Activated effector memory CD4-positive, alpha-beta T cell treated with anti-CD3 and anti-CD28 coated beads, Interleukin-2, amount 50 U/mL, for 16 hours (primary cell): ENCODE data around the gene WNT9A.

Source experiments
- DNase-seq: peaks from one replicate; pipeline ENCODE4 v3.0.0-alpha.2; 2020

WNT9A gene

DNA sequence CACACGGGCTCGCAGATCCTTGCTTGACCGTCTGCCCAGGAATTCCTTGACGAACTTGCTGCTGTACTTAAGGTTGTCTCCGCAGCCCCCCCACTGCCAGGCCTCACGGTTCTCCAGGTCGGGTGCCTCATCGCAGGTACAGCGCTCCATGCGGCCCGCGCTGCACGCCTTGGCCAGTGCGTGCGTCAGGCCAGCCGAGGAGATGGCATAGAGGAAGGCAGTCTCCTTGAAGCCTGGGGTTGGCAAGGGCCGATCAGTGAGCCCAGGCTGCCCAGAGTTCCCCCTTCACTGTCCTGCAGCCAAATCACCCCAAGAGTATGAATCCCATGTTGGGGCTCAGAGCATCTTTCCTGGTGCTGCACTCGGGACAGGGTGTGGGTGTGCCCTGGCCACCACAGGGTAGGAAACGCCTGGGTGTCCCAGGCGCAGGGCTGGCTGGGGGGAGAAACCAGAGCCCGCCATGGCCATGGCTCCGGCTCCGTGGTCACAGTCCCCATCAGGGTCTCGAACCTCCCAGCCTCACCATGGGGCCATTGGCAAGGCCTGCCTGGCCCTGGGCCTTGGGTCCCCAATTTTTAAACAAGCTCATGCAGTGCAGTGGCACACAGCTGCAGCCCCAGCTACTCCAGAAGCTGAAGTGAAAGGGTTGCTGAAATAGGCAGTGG, 23.4 kb downstream of the WNT9A start:
- DNase-seq = no peak

DNA sequence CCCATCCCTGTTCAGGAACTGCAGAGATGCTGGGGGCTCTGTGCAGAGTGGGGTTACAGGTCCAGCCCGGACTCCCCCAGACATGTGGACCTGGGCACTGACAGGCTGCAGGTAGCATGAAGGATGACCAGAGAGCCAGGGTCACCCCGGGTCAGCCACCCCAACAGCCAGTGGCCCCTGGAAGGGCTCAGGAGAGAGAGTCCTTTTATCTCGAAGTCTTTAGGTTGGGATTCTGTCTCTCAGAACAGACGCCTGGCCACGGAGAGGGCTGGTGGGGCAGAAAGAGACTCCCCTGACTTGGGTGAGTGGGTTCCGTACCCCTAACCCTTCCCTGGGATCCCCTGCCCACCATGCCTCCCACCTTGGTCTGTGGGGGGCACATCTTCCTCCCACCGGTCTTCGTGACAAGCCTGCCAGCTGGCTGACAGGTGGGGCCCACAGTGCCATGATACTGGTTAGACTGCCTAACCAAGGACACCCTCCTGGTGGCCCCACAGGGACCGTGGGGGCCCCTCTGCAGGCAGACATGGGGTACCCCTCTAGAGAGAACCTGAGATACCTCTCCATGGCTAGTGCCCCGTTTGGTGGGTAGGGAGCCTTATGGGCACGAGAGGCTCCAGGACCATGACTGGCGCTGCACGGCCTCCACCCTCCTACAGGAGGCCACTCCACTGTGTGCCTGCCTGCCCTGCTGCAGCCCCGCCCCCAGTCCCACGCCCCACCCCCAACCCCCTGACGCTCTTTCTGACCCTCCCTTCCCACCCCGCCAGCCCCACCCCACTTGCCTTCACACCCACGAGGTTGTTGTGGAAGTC, 24.2 kb downstream of the WNT9A start:
- no peak for DNase-seq

DNA sequence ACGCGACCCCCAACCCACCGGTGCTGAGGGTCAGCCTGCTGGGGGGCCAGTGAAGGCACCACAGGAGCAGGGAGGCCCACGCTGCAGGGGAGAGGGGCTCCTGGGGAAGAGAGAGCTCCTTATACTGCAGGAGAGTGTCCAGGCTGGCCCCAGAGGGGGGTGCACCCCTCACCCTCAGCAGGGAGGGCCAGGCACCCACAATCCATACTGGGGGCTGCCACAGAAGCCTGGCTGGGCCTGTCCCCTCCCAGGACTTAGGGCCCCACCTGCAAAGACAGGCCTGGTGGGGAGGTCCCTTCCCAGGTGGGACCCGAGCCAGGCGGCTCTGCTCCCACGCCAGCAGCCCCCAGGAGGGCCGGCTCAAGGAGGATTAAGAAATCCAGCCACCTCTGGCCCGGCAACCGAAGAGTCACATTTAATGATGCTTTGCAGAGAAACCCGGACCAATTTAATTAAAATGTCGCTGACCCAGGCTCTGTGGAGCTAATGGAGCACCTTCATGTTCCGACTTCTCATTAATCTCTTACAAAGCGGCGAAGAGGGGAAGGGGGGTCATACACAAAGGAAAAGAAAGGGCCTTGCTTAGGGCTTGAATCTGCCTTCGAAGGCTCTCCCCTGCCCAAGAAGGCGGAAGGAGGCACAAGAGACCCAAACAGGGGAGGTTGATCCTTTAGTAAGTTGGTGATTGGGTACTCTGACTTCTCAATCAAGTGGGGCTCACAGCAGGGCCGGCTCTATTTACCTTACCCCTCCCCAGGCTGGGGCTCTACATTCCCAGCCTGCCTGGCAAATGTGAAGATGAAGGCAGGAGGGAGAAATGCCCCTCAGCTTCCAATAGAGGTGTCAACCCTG, 25.0 kb downstream of the WNT9A start:
- no peak for DNase-seq

DNA sequence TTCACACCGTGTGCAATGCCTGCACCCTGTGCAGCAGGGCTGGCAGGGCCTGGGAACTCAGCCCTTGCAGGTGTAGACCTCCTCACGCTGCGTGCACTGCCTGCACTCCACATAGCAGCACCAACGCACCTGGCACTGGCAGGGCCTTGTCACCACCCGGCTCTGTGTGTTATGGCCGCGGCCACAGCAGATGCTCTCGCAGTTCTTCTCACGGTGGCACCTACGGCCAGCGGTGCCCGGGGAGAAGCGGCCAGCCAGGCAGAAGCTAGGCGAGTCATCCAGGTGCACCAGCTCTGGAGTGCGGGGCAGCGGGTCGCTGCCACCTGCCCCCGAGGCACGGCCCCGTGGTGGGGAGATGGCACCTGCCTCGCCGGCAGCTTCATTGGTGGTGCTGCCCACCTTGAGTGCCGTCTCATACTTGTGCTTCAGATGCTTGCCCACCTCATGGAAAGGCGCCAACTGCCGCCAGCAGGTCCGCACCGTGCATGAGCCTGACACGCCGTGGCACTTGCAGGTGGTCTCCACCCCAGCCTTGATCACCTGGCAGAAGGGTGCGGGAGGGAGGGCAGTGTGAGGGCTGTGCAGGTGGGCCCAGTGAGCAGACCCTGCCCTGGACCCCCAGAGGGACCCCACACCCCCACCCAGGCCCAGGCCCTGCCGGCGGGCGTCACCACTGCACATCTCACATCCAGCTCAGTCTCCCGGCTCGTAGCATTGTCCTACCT, 26.1 kb downstream of the WNT9A start:
- DNase-seq = no peak

DNA sequence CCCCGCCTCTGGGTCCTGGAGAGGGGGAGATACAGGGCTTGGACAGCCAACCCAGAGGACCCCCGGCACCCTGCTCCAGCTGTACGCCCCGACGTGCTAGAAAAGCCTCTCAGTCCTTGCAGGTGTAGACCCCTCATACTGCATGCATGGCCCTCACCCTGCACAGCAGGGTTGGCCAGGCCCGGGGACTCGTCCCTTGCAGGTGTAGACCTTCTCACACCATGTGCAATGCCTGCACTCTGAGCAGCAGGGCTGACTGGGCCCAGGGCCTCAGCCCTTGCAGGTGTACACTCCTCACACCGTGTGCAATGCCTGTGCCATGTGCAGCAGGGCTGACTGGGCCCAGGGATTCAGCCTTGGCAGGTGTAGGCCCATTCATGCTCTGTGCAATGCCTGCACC, 26.8 kb downstream of the WNT9A start:
- DNase-seq = no peak

DNA sequence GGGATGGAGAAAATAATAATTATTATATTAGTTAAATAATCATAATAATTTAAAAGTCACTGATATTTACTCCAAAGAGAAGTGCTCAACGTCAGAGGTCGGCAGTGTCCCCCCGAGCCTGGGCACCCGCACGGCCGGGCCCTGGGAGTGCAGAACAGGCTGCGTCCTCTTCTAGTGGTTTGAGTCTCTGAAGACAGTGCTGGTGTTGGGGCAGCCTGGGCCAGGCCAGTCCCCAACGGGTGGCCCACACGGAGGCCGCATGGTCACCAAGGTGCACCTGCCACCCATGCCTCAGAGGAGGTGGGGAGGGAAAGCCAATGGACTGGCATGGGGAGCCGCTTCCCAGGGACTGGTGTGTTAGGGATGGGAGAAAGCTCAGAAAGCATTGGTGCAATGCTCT, 27.3 kb downstream of the WNT9A start:
- no peak for DNase-seq

DNA sequence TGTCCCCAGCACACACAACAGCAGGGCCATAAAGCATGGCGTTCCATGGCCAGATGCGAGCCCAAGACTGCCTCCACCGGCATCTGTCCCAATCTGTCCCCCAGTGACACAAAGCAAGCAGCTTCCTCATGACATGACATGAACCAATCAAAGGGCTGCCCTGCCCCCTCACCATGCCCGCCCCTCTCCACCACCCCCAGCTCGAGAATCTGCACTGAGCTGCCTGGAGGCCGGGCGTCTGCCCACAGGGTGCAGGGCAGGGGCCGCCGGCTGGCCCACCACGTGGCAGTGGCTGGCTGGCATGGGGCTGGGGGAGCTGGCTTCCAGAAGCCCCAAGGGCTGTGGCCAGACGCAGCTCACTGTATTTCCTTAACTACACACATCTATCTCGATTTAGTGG, 27.8 kb downstream of the WNT9A start:
- DNase-seq = no peak

DNA sequence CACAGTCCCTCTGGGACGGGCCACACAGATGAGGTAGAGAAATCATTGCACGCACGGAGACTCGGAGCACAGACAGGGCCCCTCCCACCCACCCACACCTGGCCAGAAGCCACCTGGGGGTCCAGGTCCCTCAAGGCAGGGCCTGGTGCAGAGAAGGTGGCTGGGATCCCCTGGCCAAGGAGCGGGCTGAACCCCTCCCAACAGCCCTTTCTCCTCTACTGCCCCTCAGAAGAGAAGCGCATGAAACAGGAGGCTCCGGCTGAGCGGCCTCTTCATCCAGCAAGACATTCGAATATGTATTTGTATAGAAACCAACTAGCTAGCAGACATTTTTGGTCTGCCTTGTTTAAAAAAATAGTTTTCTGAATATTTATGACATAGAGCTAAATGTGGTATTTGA, 29.0 kb downstream of the WNT9A start:
- DNase-seq = no peak

DNA sequence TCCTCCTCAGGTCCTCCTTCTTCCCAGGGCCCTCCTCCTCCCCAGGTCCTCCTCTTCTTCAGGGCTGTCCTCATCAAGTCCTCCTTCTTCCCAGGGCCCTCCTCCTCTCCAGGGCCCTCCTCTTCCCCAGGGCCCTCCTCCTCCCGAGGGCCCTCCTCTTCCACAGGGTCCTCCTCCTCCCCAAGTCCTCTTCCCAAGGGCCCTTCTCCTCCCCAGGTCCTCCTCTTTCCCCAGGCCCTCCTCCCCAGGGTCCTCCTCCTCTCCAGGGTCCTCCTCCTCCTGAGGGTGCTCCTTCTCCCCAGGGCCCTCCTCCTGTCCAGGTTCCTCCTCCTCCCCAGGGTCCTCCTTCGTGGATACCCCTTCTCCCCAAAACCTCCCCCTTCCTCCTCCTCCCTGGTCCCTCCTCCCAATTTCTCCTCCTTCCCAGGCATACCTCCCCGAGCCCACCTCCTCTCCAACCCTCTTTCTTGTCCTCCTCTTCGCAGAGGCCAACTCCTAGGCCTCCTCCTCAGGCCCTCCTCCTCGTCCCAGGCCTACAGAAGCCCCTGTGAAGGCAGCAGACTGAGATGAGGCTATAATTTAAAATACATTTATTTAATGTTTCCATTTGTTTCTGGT, 29.5 kb downstream of the WNT9A start:
- no peak for DNase-seq

DNA sequence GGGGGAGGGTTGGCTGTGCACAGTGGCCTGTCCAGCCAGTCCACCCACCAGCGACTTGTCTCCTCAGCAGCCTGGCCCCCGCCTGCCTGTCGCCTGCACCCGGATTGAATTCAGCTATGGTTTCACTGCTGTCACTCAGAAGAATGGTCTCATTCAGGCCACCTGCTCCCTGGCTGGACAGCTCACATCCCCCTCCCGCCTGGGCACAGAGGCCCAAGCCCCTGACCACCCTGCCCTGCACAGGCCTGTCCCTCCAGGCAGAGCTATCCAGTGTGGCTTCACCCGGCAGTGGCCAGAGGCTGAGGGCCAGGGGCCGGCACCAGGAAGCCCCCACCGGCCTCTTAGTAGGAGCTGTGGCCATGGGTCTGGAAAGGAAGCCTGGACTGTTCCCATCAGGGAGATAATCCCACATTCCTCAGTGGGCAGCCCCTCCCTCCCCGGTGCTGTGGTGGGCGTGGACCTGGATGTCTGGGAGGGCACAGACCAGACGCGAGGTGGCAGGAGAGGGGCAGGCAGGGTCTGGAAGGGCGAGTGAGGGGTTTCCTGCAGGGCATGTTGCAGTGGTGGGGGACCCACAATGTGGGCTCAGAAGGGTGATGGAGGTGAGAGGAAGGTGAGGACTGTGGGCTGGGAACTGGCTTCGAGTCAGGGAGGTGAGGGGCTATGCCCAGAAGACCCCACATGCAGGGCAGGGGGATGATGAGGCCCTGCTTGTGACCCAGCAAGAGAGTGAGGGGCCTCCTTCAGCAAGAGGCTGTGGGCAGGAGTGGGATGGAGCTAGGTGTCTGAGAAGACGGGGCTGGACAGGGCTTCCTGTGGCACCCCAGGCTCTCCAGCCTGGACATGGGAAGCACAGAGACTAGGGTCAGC, 30.4 kb downstream of the WNT9A start:
- DNase-seq = no peak

DNA sequence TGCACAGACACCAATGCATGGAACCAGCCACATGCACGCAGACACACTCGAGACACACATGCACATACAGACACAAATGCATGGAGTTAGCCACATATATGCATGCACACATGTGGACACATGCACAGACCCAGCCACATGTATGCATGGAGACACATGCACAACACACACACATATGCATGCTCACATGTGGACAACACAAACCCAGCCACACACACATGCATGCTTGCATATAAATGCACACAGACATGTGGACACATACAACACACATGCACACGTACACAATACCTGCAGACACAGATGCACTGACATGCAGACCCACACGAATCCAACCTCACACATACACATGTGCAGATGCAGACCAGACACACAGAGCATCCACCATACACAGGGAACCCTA, 31.1 kb downstream of the WNT9A start:
- DNase-seq = no peak

DNA sequence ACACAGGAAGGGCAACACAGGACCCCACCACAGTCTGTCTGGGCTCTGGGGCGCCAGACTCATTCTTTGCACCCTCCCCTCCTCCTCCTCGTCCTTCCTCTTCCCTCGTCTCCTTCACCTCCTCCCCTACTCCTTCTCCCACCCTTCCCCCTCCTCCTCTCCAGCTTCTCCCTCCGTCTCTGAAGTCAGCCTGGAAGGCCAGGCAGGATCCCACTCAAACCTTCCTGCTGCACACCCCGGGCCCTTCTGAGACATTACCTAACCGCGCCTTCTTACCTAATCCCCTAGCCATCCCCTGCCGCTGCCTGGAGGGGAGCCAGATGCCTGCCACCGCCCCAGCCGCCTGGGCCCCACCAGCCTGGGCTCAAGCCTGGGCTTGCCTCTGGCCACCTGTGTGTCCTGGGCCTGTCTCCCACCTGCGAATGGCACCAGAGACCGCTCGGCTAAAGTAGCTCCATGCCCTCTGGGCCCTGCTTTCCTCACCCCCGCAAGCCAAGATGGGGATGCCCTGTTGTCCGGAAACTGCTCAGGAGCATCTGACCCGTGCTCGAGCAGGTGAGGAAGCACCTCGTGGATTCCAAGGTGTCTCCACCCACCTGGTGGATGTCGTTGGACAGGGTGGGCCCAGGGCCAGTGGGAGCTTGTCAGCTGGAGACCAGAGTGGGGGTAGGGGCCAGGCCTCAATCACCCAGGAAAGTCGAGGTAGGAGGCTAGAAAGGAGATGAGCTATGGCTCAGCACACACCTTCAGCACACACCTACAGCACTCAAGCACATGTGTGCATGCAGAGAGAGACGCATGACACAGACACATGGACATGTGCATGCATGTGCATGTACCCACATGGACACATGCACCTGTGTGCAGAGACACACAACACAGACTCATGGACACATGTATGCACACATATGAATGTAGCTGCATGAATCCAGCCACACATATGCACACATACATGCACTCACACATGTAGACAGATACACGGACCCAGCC, 31.9 kb downstream of the WNT9A start:
- no peak for DNase-seq

DNA sequence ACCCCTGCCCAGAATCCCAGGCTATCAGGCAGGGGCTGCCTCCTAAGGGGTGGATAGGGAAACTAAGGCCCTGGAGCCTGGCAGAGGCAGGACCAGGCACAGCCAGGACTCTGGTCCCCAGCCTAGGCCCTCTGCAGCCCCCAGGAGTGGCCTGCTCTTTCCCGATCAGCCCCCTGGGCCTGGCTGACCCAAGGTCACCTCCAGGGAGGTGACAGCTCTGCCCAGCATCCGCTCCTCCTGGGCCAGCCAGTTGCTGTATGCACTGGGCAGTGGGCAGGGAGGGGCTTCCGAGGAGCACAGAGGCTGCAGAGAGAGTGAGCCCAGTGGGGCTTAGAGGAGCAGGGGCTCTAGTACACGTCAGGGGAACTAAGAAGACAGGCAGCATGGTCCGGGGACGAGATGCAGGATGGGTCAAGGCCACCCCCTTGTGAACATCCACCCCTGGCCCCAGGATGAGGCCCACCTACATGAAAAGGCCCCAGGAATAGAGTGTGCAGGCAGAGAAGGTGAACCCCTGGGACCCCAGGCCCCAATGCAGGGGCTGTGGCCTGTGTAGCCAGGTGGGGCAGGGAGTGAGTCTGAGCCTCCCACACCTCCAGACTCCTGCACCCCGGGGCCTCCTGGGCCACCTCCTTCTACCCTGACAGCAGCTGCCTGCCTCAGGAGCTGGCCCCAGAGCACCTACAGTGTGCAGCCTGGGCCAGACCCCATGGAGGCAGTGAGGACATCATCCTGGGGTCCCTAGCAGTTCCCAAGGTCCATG, 32.8 kb downstream of the WNT9A start:
- no peak for DNase-seq

DNA sequence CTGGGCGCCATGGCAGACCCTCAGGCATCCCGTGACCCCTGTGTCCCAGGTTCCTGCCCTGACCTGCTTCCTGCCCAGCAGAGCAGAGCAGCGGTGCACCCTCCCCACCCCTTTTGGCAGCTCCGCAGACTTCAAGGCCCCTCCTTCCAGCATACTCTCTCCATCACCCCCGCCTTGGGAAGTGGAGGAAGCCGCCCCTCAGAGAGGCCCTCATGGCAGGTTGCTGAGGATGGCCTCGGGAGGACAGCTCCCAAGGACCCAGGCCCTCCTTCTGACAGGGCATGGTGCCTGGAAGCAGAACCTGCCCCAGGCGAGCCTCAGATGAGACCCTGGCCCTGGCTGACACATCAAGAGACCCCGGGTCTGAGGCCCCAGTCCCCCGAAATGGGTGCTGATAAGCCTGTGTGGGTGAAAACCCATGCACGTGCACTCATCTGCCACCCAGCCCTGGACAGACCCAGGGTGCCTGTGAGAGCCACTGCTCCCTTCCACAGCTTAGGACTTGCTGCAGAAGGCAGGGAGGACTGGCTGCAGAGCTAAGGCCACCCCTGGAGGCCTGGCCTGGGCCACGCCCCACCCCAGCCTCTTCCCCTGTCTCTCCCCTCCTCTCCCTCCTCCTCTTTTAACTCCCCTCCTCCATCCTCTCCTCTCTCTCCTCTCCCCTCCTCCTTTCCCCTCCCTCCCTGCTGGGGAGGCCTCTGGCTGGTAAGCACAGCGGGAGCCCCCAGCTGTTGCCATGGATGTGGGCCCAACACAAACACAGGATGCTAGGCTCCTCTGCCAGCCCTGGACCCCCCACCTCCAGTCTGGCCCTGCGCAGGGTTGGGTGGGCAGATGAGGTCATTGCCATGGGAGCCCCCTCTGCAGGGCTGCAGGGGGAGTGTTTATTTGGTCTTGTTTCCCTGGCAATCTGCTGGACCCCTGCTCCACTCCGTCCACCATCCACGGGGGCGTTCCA, 33.7 kb downstream of the WNT9A start:
- DNase-seq = no peak

DNA sequence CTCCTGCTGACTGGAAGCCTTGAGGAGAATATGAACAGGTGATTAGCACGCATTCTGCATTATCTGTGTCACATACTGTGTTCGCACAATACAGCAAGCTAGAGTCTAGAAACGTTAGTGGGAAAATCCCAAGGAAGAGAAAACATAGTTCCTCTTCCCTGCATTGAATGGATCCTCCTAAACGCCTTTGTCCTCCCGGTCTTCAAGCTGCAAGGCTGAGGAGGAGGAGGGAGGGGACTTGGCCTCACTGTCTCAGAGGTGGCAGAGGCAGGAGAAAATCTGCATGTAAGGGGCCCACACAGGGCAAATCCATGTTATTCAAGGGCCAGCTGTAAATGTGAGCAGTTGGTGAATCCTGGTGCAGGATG, 34.4 kb downstream of the WNT9A start:
- DNase-seq = no peak

DNA sequence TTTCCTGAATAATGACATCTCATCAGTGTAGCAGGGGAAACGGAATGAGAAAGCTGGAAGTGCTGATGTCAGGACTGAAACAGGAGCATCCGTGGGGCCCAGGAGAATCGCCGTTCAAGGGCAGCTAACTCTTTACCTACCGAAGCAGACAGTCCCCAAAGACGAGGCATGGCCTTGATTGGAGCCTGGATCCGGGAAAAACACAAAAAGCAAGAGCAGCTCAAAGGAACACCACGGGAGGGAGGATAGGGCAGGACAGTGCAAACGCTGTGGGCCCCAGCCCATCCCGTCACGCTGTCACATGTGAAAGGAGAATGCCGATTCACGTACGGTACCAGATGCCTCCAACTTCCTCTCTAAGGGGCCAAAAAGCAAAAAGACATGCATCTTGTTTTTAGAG, 34.9 kb downstream of the WNT9A start:
- DNase-seq = no peak

DNA sequence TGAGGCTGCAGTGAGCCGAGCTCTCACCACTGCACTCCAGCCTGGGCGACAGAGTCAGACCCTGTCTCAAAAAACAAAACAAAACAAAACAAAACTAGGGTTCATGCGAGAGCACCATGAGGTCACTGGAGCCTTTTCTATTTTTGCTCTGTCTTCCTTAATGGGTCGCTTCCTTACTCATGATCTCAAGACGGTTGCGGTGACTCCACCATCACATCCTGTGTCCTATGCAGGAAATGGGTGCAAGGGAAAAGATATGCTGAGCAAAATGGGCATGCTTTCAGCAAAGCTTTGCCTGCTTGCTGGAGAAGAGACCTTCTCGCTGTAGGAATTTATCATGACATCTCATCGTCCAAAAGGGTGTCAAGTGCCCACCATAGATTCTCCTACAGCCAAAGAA, 36.4 kb downstream of the WNT9A start:
- no peak for DNase-seq

DNA sequence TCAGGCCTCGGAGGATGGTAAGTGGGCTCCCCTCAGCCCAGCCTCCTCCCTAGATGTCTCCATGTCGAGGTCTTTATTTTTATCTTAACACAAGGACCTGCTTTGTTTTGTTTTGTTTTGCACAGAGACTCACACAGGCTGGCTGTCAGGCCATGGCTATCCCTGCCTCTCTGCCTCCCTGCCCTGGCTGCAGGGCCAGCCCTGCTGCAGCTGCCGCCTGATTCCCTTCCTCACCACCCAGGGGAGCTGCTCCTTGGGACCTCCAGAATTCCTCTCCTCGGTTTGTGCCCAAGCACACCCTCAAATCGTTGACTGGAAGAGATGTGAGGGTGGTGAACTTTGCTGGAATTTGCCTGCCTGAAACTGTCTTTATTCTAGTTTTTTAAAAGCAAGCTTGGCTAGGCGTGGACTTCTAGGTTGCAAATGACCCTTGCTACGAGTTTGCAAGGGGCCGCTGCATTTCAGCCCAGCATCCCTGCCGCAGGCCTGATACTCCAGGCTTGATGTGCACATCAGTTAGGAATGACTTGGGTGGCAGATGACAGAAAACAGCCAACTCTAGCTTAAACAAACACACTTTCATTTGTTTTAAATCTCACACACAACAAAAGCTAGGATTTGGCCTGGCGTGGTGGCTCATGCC, 37.1 kb downstream of the WNT9A start:
- no peak for DNase-seq
